GM12878 (cell line): ENCODE measurements around the gene ASB2. TPM values are rescaled to one million over a fixed set of nuclear protein-coding genes. Genes with fewer than 3 reads are reported as not detected.

Source experiments
- ATAC-seq: fragments of 200-7000 bp; cut with Tn5 transposase; 3 replicates; pipeline ENCODE4 v1.9.1; 2020; ENCODE audit warnings: mild to moderate bottlenecking, moderate library complexity
- BruUV-seq: library from RNA; stranded (reverse); fragments of 400-500 nt; replicated peaks from 2 replicates; lab custom pipeline; 2021; lab: Mats Ljungman, UMichigan
- CTCF ChIA-PET: fragments of 300-600 bp; sonication (Branson Sonifier 250); formaldehyde crosslinking; extraction: SDS; loops from one replicate; lab custom pipeline; 2021; ENCODE audit warnings: inconsistent platforms; lab: Yijun Ruan, JAX
- POLR2A ChIA-PET: fragments of 350-600 bp; formaldehyde crosslinking; extraction: SDS; loops from one replicate; lab custom pipeline; 2021; ENCODE audit warnings: inconsistent platforms; lab: Charles Lee
- RAD21 ChIA-PET: fragments of 300-600 bp; sonication (Branson Sonifier 250); formaldehyde crosslinking; loops from one replicate; lab custom pipeline; 2023; ENCODE audit warnings: antibody characterized with exemption; ENCODE audit not compliant: unreplicated experiment; lab: Charles Lee
- SMC1A ChIA-PET: fragments of 300-600 bp; sonication (Branson Sonifier 250); formaldehyde crosslinking; loops from one replicate; lab custom pipeline; 2023; ENCODE audit not compliant: unreplicated experiment, uncharacterized antibody; lab: Charles Lee
- DNase-seq: peaks from one replicate; pipeline ENCODE4 v3.0.0-alpha.2; 2011; ENCODE audit warnings: low read depth, low spot score
- FAIRE-seq: peaks from 3 replicates; lab custom pipeline; 2011; peaks lifted over from hg19 to GRCh38; lab: Jason Lieb, UNC
- H2AFZ ChIP-seq: 2 replicates; pipeline ENCODE4 v1.6.0; 2011; ENCODE audit warnings: low read depth, low read length, control low read depth; ENCODE audit not compliant: control insufficient read depth
- H3K27ac ChIP-seq: 2 replicates; pipeline ENCODE4 v1.5.1; 2011; ENCODE audit warnings: control low read depth; ENCODE audit not compliant: control insufficient read depth, insufficient read depth
- H3K27me3 ChIP-seq, 2 experiments: replicated peaks in 1 of 2; 2 replicates each; pipeline versions ENCODE4 v1.6.0 to v1.6.1; 2011; ENCODE audit warnings: low read length in 1 of 2; ENCODE audit not compliant: control insufficient read depth in 2 of 2, insufficient read depth in 2 of 2
- H3K36me3 ChIP-seq, 2 experiments: 2 replicates each; pipeline ENCODE4 v1.5.1; 2011; ENCODE audit warnings: low read length in 1 of 2; ENCODE audit not compliant: control insufficient read depth in 2 of 2, insufficient read depth in 2 of 2
- H3K4me1 ChIP-seq: 2 replicates; pipeline ENCODE4 v1.6.1; 2011; ENCODE audit warnings: mild to moderate bottlenecking, low read length, moderate library complexity, mixed read lengths; ENCODE audit not compliant: control insufficient read depth, insufficient read depth
- H3K4me2 ChIP-seq: 2 replicates; pipeline ENCODE4 v1.6.0; 2011; ENCODE audit warnings: control low read depth; ENCODE audit not compliant: control insufficient read depth, insufficient read depth
- H3K4me3 ChIP-seq: fragments of 200-600 bp; sonication (generic); 2 replicates; pipeline ENCODE4 v1.5.1; 2016
- H3K79me2 ChIP-seq: 2 replicates; pipeline ENCODE4 v1.6.0; 2011; ENCODE audit warnings: low read length; ENCODE audit not compliant: control insufficient read depth, insufficient read depth
- H3K9ac ChIP-seq: 2 replicates; pipeline ENCODE4 v1.8.0; 2011; ENCODE audit warnings: low read length, control low read depth, mixed read lengths; ENCODE audit not compliant: control insufficient read depth, insufficient read depth
- H3K9me3 ChIP-seq: replicated peaks from 3 replicates; pipeline ENCODE4 v1.5.1; 2011; ENCODE audit warnings: mild to moderate bottlenecking, low read length; ENCODE audit not compliant: control insufficient read depth, insufficient read depth
- H4K20me1 ChIP-seq: 2 replicates; pipeline ENCODE4 v1.6.0; 2011; ENCODE audit not compliant: control insufficient read depth, insufficient read depth
- ETV6 ChIP-seq, 2 experiments: fragments of 450-650 bp in 1 of 2; IDR thresholded peaks in 1 of 2; conservative IDR thresholded peaks in 1 of 2; 2 replicates each; pipeline ENCODE4 v1.6.1; 2014; ENCODE audit warnings: antibody characterized with exemption in 1 of 2, borderline replicate concordance in 1 of 2, low read depth in 1 of 2, mild to moderate bottlenecking in 1 of 2, moderate library complexity in 1 of 2
- EZH2 ChIP-seq: IDR thresholded peaks from 2 replicates; pipeline ENCODE4 v1.6.1; 2012; ENCODE audit warnings: low read depth, mild to moderate bottlenecking, control low read depth, inconsistent platforms, low read length, borderline replicate concordance; ENCODE audit not compliant: control insufficient read depth
- FOS ChIP-seq: IDR thresholded peaks from 3 replicates; pipeline ENCODE4 v1.6.1; 2011; ENCODE audit warnings: borderline replicate concordance; ENCODE audit not compliant: insufficient read length; ENCODE audit errors: extremely low read depth
- HCFC1 ChIP-seq: fragments of 150-350 bp; IDR thresholded peaks from 2 replicates; pipeline ENCODE4 v1.6.1; 2014; ENCODE audit warnings: low read length
- LARP7 ChIP-seq: fragments of 450-650 bp; IDR thresholded peaks from 2 replicates; pipeline ENCODE4 v1.6.1; 2017; ENCODE audit warnings: mild to moderate bottlenecking
- NR2C2 ChIP-seq: IDR thresholded peaks from 2 replicates; pipeline ENCODE4 v1.6.1; 2011; ENCODE audit warnings: borderline replicate concordance, low read depth; ENCODE audit not compliant: control insufficient read depth, insufficient read length
- PAX8 ChIP-seq: fragments of 450-650 bp; IDR thresholded peaks from 2 replicates; pipeline ENCODE4 v1.6.1; 2017; ENCODE audit warnings: mild to moderate bottlenecking, moderate library complexity
- RAD51 ChIP-seq: fragments of 450-650 bp; IDR thresholded peaks from 2 replicates; pipeline ENCODE4 v1.6.1; 2016; ENCODE audit warnings: moderate library complexity, mild to moderate bottlenecking, inconsistent platforms
- RBBP5 ChIP-seq: fragments of 200-600 bp; sonication (generic); conservative IDR thresholded peaks from 2 replicates; pipeline ENCODE4 v1.6.1; 2016
- SIX5 ChIP-seq: IDR thresholded peaks from 2 replicates; pipeline ENCODE4 v1.6.1; 2011; ENCODE audit warnings: mild to moderate bottlenecking, low read depth, low read length, moderate library complexity; ENCODE audit not compliant: severe bottlenecking
- SMARCA5 ChIP-seq: fragments of 450-650 bp; IDR thresholded peaks from 2 replicates; pipeline ENCODE4 v1.6.1; 2017; ENCODE audit warnings: mild to moderate bottlenecking
- SP1 ChIP-seq: IDR thresholded peaks from one replicate; pipeline ENCODE4 v1.6.1; 2011; ENCODE audit warnings: low read depth, low read length
- STAT3 ChIP-seq: IDR thresholded peaks from 2 replicates; pipeline ENCODE4 v1.6.1; 2011; ENCODE audit warnings: low read depth, low read length, improper control_type of control experiment
- TARDBP ChIP-seq: IDR thresholded peaks from 2 replicates; pipeline ENCODE4 v1.6.1; 2016; ENCODE audit warnings: borderline replicate concordance
- TCF3 ChIP-seq: IDR thresholded peaks from 2 replicates; pipeline ENCODE4 v1.6.1; 2012; ENCODE audit warnings: low read depth, mild to moderate bottlenecking, low read length, borderline replicate concordance; ENCODE audit not compliant: insufficient read depth
- ZNF217 ChIP-seq: fragments of 450-650 bp; IDR thresholded peaks from 2 replicates; pipeline ENCODE4 v1.6.1; 2017; ENCODE audit warnings: antibody characterized with exemption, mild to moderate bottlenecking
- ZNF274 ChIP-seq: IDR thresholded peaks from one replicate; pipeline ENCODE4 v1.8.0; 2011; ENCODE audit not compliant: insufficient read length, insufficient read depth
- WGBS: methylation state at CpG from one replicate; pipeline ENCODE4 v1.1.6; 2016; ENCODE audit warnings: low lambda C conversion rate; ENCODE audit not compliant: insufficient replicate concordance, insufficient coverage; ENCODE audit errors: missing lambda C conversion rate; 5-methylcytosine and 5-hydroxymethylcytosine counted together
- in situ Hi-C: fragments of 300-500 bp; cut with MboI; formaldehyde crosslinking; loops from 9 replicates; pipeline ENCODE4 v1.14.3; 2018; ENCODE audit warnings: mixed read lengths
- intact Hi-C: fragments of 100-400 bp; cut with micrococcal nuclease; formaldehyde crosslinking; loops from one replicate; pipeline ENCODE4 v1.14.2; 2022; ENCODE audit not compliant: unreplicated experiment
- polyA plus RNA-seq, 11 experiments: library from polyadenylated mRNA; depleted of rRNA in 4 of 11; unstranded in 6 of 11; stranded (reverse) in 5 of 11; fragments of >200 nt; fragmentation: Nextera tagmentation in 4 of 11; fragmentation: Illumina TruSeq in 1 of 11; extraction: Ambion mirVana in 4 of 11; extraction: Trizol in 1 of 11; gene quantifications; 1 replicate in 1 of 11; 2 replicates in 10 of 11; pipeline versions ENCODE4 v1.2.1 to v1.2.3, GENCODE V29; 2011 to 2016; ENCODE audit warnings: inconsistent platforms in 2 of 11, missing spikeins in 2 of 11, low read depth in 1 of 11
- total RNA-seq, 4 experiments: library from RNA; depleted of rRNA in 3 of 4; stranded (reverse); fragments of >200 nt in 3 of 4; fragmentation: Illumina TruSeq in 1 of 4; extraction: Trizol in 1 of 4; gene quantifications; 2 replicates each; pipeline versions ENCODE4 v1.2.1 to v1.2.3, GENCODE V29; 2013 to 2021
- TF ChIP-seq, protein P1 (sequence below): fragments of 150-350 bp; IDR thresholded peaks from 2 replicates; pipeline ENCODE4 v1.6.1; 2014; ENCODE audit warnings: mild to moderate bottlenecking, low read depth, low read length
- TF ChIP-seq, protein P2 (sequence below): fragments of 450-650 bp; formaldehyde crosslinking; IDR thresholded peaks from 2 replicates; pipeline ENCODE4 v1.4.0; 2022; ENCODE audit warnings: mild to moderate bottlenecking, moderate library complexity
- TF ChIP-seq, protein P3 (sequence below): fragments of 450-650 bp; conservative IDR thresholded peaks from 2 replicates; pipeline ENCODE4 v1.6.1; 2017; ENCODE audit warnings: mild to moderate bottlenecking, moderate library complexity

Gene ASB2
- total and polyA plus RNA-seq, 10 of the 15 experiments (the other 5 are each of a cell fraction or from before 2014, with no cell fraction given) = 3.0 to 54.8 (median 33.5) TPM

DNA sequence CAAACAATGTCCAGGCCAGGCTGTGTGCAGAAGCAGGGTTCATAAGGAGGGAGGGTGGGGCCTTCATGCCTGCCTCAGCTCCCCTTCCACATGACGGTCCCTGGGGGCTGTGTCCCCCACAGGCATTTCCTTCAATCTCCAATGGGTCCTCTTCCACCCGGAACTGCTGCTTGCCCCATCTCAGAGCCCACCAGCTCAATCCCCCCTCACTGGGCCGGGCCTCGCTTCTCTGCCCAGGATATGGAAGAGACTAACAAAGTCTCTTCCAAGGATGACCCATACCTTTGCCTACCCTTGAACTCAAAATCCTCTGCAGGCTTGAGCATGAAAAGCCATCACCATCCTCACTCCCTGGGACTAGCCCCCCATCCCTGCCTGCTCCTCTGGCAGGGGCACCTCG lies 77.6 kb downstream of the ASB2 start:
- TF ChIP-seq SIX5 = no peak
- TF ChIP-seq, protein P1, sequence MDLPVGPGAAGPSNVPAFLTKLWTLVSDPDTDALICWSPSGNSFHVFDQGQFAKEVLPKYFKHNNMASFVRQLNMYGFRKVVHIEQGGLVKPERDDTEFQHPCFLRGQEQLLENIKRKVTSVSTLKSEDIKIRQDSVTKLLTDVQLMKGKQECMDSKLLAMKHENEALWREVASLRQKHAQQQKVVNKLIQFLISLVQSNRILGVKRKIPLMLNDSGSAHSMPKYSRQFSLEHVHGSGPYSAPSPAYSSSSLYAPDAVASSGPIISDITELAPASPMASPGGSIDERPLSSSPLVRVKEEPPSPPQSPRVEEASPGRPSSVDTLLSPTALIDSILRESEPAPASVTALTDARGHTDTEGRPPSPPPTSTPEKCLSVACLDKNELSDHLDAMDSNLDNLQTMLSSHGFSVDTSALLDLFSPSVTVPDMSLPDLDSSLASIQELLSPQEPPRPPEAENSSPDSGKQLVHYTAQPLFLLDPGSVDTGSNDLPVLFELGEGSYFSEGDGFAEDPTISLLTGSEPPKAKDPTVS = no peak
- TF ChIP-seq ETV6 (conservative IDR thresholded peaks at IDR 0.05 in 1 of 2, IDR thresholded peaks at IDR 0.05 in 1 of 2; ENCODE audit: borderline replicate concordance in 1 of 2, low read depth in 1 of 2) = no peak
- no peak for TF ChIP-seq TCF3
- TF ChIP-seq TARDBP = no peak
- TF ChIP-seq, protein P2, sequence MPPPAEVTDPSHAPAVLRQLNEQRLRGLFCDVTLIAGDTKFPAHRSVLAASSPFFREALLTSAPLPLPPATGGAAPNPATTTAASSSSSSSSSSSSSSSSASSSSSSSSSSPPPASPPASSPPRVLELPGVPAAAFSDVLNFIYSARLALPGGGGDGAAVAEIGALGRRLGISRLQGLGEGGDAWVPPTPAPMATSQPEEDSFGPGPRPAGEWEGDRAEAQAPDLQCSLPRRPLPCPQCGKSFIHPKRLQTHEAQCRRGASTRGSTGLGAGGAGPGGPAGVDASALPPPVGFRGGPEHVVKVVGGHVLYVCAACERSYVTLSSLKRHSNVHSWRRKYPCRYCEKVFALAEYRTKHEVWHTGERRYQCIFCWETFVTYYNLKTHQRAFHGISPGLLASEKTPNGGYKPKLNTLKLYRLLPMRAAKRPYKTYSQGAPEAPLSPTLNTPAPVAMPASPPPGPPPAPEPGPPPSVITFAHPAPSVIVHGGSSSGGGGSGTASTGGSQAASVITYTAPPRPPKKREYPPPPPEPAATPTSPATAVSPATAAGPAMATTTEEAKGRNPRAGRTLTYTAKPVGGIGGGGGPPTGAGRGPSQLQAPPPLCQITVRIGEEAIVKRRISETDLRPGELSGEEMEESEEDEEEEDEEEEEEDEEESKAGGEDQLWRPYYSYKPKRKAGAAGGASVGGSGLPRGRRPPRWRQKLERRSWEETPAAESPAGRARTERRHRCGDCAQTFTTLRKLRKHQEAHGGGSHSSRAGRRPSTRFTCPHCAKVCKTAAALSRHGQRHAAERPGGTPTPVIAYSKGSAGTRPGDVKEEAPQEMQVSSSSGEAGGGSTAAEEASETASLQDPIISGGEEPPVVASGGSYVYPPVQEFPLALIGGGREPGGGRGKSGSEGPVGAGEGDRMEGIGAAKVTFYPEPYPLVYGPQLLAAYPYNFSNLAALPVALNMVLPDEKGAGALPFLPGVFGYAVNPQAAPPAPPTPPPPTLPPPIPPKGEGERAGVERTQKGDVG (CRISPR knock-in tag) = no peak
- TF ChIP-seq ZNF274 = no peak
- no peak for TF ChIP-seq PAX8
- no peak for TF ChIP-seq SMARCA5
- TF ChIP-seq RAD51 = no peak
- no peak for TF ChIP-seq NR2C2
- no peak for TF ChIP-seq SP1
- TF ChIP-seq, protein P3, sequence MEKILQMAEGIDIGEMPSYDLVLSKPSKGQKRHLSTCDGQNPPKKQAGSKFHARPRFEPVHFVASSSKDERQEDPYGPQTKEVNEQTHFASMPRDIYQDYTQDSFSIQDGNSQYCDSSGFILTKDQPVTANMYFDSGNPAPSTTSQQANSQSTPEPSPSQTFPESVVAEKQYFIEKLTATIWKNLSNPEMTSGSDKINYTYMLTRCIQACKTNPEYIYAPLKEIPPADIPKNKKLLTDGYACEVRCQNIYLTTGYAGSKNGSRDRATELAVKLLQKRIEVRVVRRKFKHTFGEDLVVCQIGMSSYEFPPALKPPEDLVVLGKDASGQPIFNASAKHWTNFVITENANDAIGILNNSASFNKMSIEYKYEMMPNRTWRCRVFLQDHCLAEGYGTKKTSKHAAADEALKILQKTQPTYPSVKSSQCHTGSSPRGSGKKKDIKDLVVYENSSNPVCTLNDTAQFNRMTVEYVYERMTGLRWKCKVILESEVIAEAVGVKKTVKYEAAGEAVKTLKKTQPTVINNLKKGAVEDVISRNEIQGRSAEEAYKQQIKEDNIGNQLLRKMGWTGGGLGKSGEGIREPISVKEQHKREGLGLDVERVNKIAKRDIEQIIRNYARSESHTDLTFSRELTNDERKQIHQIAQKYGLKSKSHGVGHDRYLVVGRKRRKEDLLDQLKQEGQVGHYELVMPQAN = no peak
- no peak for TF ChIP-seq ZNF217
- TF ChIP-seq HCFC1 = no peak
- TF ChIP-seq STAT3 = no peak
- no peak for TF ChIP-seq FOS
- TF ChIP-seq RBBP5 = no peak
- no peak for TF ChIP-seq LARP7
- no peak for TF ChIP-seq EZH2
- Histone ChIP-seq H4K20me1 (no peaks in the 10 kb centered on the region), H3K27me3 (peaks cover 0 to 4% of the 10 kb centered on the region in 2 experiments; a peak in 3 of 4 replicates), H3K9me3 (no peaks in the 10 kb centered on the region), H3K36me3 (no peaks in the 10 kb centered on the region), H3K4me3 (no peak overlapping the region), H3K79me2 (no peaks in the 10 kb centered on the region), H3K4me1 (no peaks in the 10 kb centered on the region), H3K4me2 (no peak overlapping the region), H3K9ac (no peak overlapping the region), H2AFZ (no peak overlapping the region), H3K27ac (no peak overlapping the region)
- intact Hi-C loops (no loop called here), in situ Hi-C loops (no loop called here)
- ChIA-PET POLR2A (no interaction called here), CTCF (interaction anchor here (1.1 to 9.5 kb wide), 2 partner anchors 238 to 243 kb away, joined by 3 to 55 read pairs; no protein-coding TSS in a partner anchor), SMC1A (no interaction called here), RAD21 (no interaction called here)
- ATAC-seq = no peak
- FAIRE-seq = no peak
- WGBS = 6% methylated on average over 5 of the region's 5 CpGs
- DNase-seq = no peak
- BruUV-seq = no TSS peak
